ENCODE measurements around the gene TNFSF9.

GRCh38 chr19:6524311-6524710 is 6.5 kb upstream of the TNFSF9 start:
- TF ChIP-seq EZH2 (IDR thresholded peaks at IDR 0.05; ENCODE audit: insufficient read depth, low read length) = no peak
- TF ChIP-seq, protein P1, sequence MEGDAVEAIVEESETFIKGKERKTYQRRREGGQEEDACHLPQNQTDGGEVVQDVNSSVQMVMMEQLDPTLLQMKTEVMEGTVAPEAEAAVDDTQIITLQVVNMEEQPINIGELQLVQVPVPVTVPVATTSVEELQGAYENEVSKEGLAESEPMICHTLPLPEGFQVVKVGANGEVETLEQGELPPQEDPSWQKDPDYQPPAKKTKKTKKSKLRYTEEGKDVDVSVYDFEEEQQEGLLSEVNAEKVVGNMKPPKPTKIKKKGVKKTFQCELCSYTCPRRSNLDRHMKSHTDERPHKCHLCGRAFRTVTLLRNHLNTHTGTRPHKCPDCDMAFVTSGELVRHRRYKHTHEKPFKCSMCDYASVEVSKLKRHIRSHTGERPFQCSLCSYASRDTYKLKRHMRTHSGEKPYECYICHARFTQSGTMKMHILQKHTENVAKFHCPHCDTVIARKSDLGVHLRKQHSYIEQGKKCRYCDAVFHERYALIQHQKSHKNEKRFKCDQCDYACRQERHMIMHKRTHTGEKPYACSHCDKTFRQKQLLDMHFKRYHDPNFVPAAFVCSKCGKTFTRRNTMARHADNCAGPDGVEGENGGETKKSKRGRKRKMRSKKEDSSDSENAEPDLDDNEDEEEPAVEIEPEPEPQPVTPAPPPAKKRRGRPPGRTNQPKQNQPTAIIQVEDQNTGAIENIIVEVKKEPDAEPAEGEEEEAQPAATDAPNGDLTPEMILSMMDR (IDR thresholded peaks at IDR 0.05; ENCODE audit: insufficient read depth, low read depth, low read length) = no peak
